Stimulated activated CD8-positive, alpha-beta memory T cell treated with anti-CD3 and anti-CD28 coated beads, Interleukin-15, amount 100 ng/mL, for 4 hours (primary cell): Measurements from ENCODE around the gene C3orf70.

Experiments
- DNase-seq, 2 donors: peaks; one replicate each; pipeline ENCODE4 v3.0.0-alpha.2; 2020; ENCODE audit warnings: low read depth in 2 of 2

C3orf70 gene

GRCh38 chr3:185152410-185153170, at the start of gene C3orf70:
TSS of gene C3orf70 (minus strand) at chr3:185153060. CDS start at chr3:185152823, 237 bp downstream.
- no peak for DNase-seq

- DNase-seq, result no peak
Observed at GRCh38 chr3:185200639-185201038, 47.8 kb upstream of the C3orf70 start.

- no peak for DNase-seq
Observed at GRCh38 chr3:185199671-185200070, 46.8 kb upstream of the C3orf70 start.

GRCh38 chr3:185199206-185199605, 46.3 kb upstream of the C3orf70 start:
- DNase-seq, result no peak

GRCh38 chr3:185197068-185197467, 44.2 kb upstream of the C3orf70 start:
- no peak for DNase-seq

GRCh38 chr3:185195652-185196051, 42.8 kb upstream of the C3orf70 start:
- no peak for DNase-seq

- no peak for DNase-seq
Observed at GRCh38 chr3:185188816-185189215, 36.0 kb upstream of the C3orf70 start.

- no peak for DNase-seq
Observed at GRCh38 chr3:185187391-185187790, 34.5 kb upstream of the C3orf70 start.

DNA sequence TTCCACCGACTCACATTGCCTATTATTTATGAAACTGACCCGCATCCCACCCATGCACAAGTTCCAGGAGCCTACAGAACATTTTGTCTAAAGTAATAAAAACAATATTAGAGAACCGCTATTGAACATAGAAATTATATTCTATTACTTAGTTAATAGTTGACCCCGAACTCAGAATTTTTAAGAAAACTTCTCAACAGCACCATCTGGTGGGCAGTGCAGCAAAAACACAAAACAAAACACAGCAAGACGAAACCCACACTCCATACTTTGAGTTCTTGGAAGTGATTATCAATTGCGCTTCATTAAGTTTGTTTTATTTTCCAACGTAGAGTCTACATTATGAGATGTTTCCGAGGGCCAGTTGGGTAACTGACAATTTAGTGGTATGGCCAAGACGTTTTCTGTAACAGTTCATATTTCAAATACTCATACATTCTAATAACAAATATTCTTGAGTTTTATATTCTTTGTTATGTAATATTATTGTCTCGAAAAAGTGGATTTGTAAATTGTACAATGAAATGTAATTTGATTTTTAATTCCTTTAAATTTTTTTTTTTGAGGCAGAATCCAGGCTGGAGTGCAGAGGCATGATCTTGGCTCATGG, 24.0 kb upstream of the C3orf70 start:
- DNase-seq, result no peak

- DNase-seq, result no peak
Observed at GRCh38 chr3:185175370-185175987, 22.6 kb upstream of the C3orf70 start.

GRCh38 chr3:185172086-185173049, 19.5 kb upstream of the C3orf70 start:
- no peak for DNase-seq

DNA sequence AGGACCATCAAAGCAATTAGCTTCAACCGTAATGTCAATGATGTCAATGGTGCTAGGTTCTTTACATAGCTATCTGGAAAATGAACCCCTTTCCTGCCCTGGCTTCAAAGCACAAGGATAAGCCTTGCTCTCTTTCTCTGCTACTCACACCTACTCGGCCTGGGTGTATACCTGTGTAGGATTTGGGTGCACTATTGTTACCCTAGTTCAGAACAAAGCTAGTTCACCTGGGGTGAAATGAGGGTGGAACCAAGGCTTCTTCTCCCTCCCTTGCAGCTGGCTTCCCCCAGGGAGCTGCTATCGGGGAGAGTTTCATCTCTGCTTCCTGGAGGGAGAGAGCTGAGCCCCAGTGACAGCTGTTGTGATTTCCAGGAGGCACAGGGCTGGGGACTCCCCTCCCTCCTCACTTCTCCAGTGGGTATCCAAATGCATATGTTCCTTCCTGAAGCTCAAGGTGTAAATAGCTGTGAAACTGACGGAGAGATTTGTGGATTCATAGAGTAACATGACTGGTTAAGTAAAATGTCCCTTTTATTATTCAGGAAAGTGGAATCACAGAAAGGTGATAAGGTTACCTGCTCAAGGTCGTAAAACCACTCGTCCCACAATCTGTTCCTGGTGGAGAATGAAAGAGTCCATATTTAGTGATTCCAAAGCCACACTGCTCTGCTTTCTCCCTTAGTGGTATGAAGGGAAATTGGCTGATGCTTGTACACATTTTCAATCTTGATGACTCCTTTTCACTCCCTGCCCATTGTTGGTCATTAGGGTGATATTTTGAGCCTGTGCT, 11.8 kb upstream of the C3orf70 start:
- no peak for DNase-seq

GRCh38 chr3:185162634-185163033, 9.8 kb upstream of the C3orf70 start:
- no peak for DNase-seq

DNA sequence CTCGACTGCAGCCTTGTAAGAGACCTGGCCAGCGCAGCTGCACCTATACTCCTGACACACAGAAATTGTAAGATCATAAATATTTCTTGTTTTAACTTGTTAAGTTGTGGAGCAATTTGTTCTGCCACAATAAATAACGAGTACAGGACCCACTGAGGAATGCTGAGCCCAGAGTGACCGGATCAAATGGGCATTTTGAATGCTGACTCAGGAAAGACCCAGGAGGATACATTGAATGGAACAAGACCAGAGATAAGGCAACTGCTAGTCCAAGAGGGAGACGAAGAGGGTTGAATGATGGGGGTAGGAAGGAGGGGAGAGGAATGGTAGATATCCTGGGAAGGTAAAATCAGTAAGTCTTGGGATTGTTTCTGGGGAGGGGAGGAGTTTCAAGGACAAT, 8.9 kb upstream of the C3orf70 start:
- no peak for DNase-seq

DNA sequence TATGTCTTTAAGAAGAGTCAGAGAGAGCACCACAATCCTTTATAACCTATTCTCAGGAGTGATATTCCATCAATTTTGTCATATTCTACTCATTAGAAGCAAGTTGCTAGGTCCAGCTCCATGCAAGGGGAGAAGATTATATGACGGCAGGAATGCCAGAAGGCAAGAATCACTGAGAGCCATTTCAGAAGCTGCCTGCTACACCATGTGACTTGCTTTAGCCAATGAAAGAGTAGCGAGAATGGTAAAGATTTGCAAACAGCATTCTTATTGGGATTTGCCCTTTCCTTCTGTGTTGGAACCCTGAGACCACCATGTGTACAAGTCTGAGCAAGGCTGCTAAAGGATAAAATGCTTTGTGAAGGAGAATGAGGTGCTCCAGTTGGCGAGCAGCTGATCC, 4.5 kb upstream of the C3orf70 start:
- DNase-seq, result no peak

- no peak for DNase-seq
Observed at GRCh38 chr3:185155678-185156077, 2.8 kb upstream of the C3orf70 start.

DNA sequence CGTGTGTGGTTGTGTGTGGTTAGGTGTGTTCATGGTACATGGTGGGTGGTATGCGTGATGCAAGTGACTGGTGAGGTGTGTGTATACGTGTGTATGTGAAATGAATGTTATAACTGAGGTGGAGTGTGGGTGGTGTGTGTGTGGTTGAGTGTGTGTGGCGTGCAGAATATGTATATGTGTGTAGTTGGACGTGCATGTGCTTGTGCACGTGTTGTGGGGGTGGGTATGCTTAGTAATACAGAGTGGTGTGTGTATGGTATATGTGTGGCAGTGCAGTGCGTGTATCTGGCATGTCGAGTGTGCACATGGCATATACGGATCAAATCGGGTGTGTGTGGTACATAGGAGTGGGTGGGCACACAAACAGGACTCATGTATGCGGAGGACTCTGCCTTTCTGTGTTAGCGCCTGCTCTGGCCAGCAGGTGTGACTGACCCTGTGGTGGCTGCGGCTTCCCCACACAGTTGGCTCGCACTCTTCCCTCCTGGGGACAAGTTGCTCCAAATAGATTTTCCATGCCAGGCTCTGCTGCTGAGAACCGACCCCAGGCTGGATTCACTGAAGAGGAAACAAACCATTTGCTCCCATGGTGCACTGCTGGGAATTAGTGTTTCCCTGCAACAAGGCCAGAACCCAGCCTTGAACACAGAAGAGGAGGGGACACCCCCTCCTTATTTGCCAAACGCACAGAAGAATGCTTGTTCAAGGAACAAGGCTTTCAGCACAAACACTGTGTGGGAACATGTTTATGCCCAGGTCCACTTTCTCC, 1.2 kb upstream of the C3orf70 start:
- no peak for DNase-seq

DNA sequence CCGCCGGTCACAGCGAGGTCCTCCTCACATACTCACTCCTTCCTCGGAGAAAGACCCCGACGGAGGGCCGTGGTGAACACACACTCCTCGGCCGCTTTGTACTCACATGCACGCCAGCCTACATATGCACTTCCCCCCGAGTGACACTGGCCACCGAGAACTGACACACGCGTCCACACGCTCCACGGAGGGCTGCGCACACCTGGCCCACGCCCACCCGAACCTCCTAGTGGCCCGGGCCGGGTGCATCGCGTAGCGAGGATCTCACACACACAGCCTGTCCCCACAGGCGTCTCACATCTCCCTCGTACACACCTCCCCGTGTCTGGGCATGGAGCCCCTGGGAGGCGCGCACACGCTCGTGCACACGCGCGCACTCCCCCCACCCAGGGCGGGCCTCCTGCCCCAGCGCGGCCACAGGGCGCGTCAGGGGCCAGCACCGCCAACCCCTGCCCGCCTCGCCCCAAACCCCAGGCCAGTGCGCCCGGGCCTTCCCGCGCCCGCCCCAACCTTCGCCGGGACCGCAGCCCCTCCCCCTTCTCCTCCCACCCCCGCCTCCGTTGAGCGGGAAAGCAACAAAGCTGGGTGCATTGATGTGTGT, 411 bp upstream of the C3orf70 start:
- no peak for DNase-seq

DNA sequence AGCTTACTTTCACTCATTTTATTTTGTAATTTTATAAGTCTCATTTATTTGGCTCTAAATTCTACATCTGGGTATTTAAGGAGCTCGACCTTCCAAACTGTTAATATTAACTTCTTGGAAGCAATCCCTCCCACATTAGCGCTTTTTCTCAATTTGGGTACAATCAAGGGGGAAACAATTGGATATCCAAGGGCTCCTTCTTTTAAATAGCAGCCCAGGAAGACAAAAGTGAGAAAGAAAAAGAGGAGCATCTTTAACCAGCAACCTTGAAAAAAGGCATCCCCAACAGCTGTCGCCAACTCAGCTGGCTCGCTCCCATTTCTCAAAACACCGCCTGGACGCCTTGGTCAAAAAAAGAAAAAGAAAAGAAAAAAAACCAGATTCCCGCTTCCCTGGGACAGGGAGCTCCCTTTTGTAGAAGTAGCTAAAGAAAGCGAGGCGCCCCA, 873 bp downstream of the C3orf70 start:
- no peak for DNase-seq
